B cell (primary cell): ENCODE measurements around the gene MRPL20. TPM values are rescaled to one million over a fixed set of nuclear protein-coding genes. Genes with fewer than 3 reads are reported as not detected.
A peak's percentile ranks its signal among the peaks of the same experiment; 100 is the strongest.

Source experiments
- ATAC-seq: fragments of 200-7000 bp; cut with Tn5 transposase; one replicate; pipeline ENCODE4 v1.10.0; 2021; ENCODE audit warnings: low read depth, mild to moderate bottlenecking, moderate number of reproducible peaks, moderate library complexity
- CTCF ChIA-PET: fragments of 350-600 bp; sonication (Branson Sonifier 250); formaldehyde crosslinking; loops from one replicate; lab custom pipeline; 2021; ENCODE audit warnings: antibody characterized with exemption, inconsistent platforms; lab: Charles Lee
- POLR2A ChIA-PET: fragments of 350-600 bp; sonication (Branson Sonifier 250); formaldehyde crosslinking; loops from one replicate; lab custom pipeline; 2021; ENCODE audit warnings: antibody characterized with exemption; lab: Charles Lee
- DNase-seq: peaks from one replicate; pipeline ENCODE4 v3.0.0; 2013
- H2AFZ ChIP-seq: 2 replicates; pipeline ENCODE4 v1.6.1; 2012; ENCODE audit warnings: mild to moderate bottlenecking, low read depth, low read length; ENCODE audit not compliant: insufficient read depth, poor library complexity, severe bottlenecking
- H3K27ac ChIP-seq, 2 donors: 1 replicate in 1 of 2; 2 replicates in 1 of 2; pipeline ENCODE4 v1.5.1; 2012 to 2013; ENCODE audit warnings: low read length in 2 of 2, mild to moderate bottlenecking in 2 of 2, moderate library complexity in 1 of 2
- H3K27me3 ChIP-seq, 4 experiments: fragments of 200-600 bp in 1 of 4; sonication (generic) in 1 of 4; replicated peaks in 1 of 4; 1 replicate in 2 of 4; 2 replicates in 2 of 4; pipeline versions ENCODE4 v1.6.1 to v1.7.0; 2013 to 2016; ENCODE audit warnings: low read length in 3 of 4, mild to moderate bottlenecking in 2 of 4, mixed read lengths in 1 of 4, moderate library complexity in 1 of 4; ENCODE audit not compliant: insufficient read depth in 4 of 4, control insufficient read depth in 3 of 4; ENCODE audit errors: control extremely low read depth in 1 of 4
- H3K36me3 ChIP-seq, 2 experiments: replicated peaks in 1 of 2; 1 replicate in 1 of 2; 2 replicates in 1 of 2; pipeline versions ENCODE4 v1.6.1 to v1.7.1; 2013; ENCODE audit warnings: low read length in 1 of 2; ENCODE audit not compliant: insufficient read depth in 2 of 2, control insufficient read depth in 1 of 2; ENCODE audit errors: control extremely low read depth in 1 of 2, extremely low read depth in 1 of 2
- H3K4me1 ChIP-seq, 2 donors: fragments of 200-600 bp in 1 of 2; sonication (generic) in 1 of 2; 1 replicate in 1 of 2; 2 replicates in 1 of 2; pipeline versions ENCODE4 v1.5.1 to v1.6.1; 2013 to 2017; ENCODE audit warnings: low read length in 2 of 2; ENCODE audit not compliant: control insufficient read depth in 2 of 2, insufficient read depth in 2 of 2
- H3K4me2 ChIP-seq: replicated peaks from 2 replicates; pipeline ENCODE3; 2012; ENCODE audit warnings: mild to moderate bottlenecking, low read depth, low read length; ENCODE audit not compliant: poor library complexity, severe bottlenecking
- H3K4me3 ChIP-seq, 5 experiments: fragments of 200-600 bp in 1 of 5; sonication (generic) in 1 of 5; 1 replicate in 3 of 5; 2 replicates in 2 of 5; pipeline versions ENCODE4 v1.5.1 to v1.7.0; 2011 to 2016; ENCODE audit warnings: low read length in 4 of 5, mild to moderate bottlenecking in 4 of 5, low read depth in 2 of 5, control low read depth in 1 of 5, moderate library complexity in 1 of 5; ENCODE audit not compliant: insufficient read depth in 1 of 5; ENCODE audit errors: control extremely low read depth in 1 of 5, extremely low read depth in 1 of 5
- H3K79me2 ChIP-seq: fragments of 200-600 bp; sonication (generic); one replicate; pipeline ENCODE4 v1.6.0; 2016; ENCODE audit warnings: low read length; ENCODE audit not compliant: control insufficient read depth, insufficient read depth
- H3K9ac ChIP-seq: fragments of 200-600 bp; sonication (generic); 2 replicates; pipeline ENCODE4 v1.6.1; 2017; ENCODE audit warnings: mild to moderate bottlenecking, low read length, moderate library complexity
- H3K9me3 ChIP-seq, 3 donors: one replicate each; pipeline versions ENCODE4 v1.6.1 to v1.7.1; 2013; ENCODE audit warnings: low read length in 2 of 3; ENCODE audit not compliant: control insufficient read depth in 2 of 3, insufficient read depth in 1 of 3; ENCODE audit errors: control extremely low read depth in 1 of 3
- H4K20me1 ChIP-seq: 2 replicates; pipeline ENCODE4 v1.6.0; 2012; ENCODE audit warnings: mild to moderate bottlenecking, low read length; ENCODE audit not compliant: insufficient read depth, control insufficient read depth, poor library complexity, severe bottlenecking
- H3K27ac Mint-ChIP-seq: one replicate; pipeline ENCODE4 v1.8.0; 2021; ENCODE audit warnings: mixed read lengths
- H3K27me3 Mint-ChIP-seq: one replicate; pipeline ENCODE4 v1.8.0; 2021; ENCODE audit warnings: mixed read lengths
- H3K4me1 Mint-ChIP-seq: one replicate; pipeline ENCODE4 v1.8.0; 2021; ENCODE audit warnings: mixed read lengths
- H3K4me3 Mint-ChIP-seq: one replicate; pipeline ENCODE4 v1.8.0; 2021; ENCODE audit warnings: mixed read lengths
- H3K9me3 Mint-ChIP-seq: one replicate; pipeline ENCODE4 v1.8.0; 2022; ENCODE audit warnings: mixed read lengths; ENCODE audit not compliant: insufficient read depth
- EZH2 ChIP-seq: IDR thresholded peaks from 2 replicates; pipeline ENCODE4 v1.6.1; 2012; ENCODE audit warnings: borderline replicate concordance, low read depth, mild to moderate bottlenecking, moderate library complexity, low read length; ENCODE audit not compliant: insufficient read depth, poor library complexity, severe bottlenecking
- WGBS: methylation state at CpG from one replicate; pipeline ENCODE4 v1.1.5; 2013; ENCODE audit warnings: missing lambda C conversion rate; ENCODE audit not compliant: insufficient coverage; 5-methylcytosine and 5-hydroxymethylcytosine counted together
- intact Hi-C: fragments of 100-400 bp; cut with micrococcal nuclease; formaldehyde crosslinking; loops from one replicate; pipeline ENCODE4 v1.10.0; 2022
- polyA plus RNA-seq: library from polyadenylated mRNA; depleted of rRNA; stranded (reverse); fragments of >200 nt; gene quantifications from 2 replicates; pipeline ENCODE4 v1.2.3, GENCODE V29; 2012
- total RNA-seq, 2 donors: library from RNA; stranded (reverse); fragments of 120-200 nt in 1 of 2; gene quantifications; 1 replicate in 1 of 2; 2 replicates in 1 of 2; pipeline versions ENCODE4 v1.2.3 to v1.2.4, GENCODE V29; 2013 to 2022
- TF ChIP-seq, protein P1 (sequence below): fragments of 200-600 bp; IDR thresholded peaks from one replicate; pipeline ENCODE4 v1.8.0; 2022; ENCODE audit warnings: antibody characterized with exemption, mild to moderate bottlenecking

The MRPL20 gene
- total and polyA plus RNA-seq, 2 donors (not counting 1 experiment from before 2014, with no cell fraction given) = 55.9 to 119 TPM

DNA sequence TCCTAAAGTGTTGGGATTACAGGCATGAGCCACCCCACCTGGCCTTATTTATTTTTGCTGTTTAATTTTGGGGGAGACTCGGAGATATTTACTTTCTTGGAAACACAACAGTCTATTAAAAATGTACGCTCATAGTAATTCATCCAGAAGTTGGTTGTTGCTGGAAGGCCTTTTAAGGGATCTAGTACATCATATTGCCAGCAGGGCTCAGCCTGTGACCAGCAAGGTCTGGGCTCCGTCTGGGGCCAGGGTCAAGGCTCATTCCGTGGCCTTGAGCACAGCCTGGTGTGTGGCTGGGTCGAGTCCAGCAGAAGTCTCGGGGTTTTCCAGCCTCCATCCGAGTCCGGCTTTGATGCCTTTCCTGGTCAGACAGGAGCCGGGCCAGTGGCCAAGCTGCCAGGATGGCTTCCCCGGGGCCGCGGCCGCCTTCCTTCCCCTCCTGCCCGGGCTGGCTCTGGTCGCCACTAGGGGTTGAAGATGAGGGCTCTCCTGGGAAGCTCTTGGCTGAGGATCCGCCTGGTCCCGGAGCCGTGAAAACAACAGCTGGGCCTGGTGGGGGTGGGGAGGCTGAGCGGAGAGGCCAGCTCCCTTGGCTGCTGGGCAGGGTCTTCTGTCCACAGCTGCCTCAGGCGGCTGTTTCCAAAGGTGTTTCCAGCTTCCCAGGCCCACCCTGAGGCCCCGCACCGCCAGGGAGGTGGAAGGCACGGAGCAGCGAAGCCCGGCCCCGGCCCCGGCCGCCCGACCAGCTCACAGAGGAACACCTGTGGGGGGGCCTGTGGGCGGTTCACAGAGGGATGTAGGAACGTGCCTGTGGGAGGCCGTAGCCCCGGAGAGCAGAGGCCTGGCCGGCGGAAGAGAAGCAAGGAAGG lies 23.3 kb upstream of the MRPL20 start:
- intact Hi-C loops = no loop called here
- H3K27ac Mint-ChIP-seq = no peak overlapping the region
- no peak overlapping the region for H3K9ac ChIP-seq
- H2AFZ ChIP-seq = no peak overlapping the region
- peaks cover 0 to 56% (median 18%) of the 10 kb centered on the region in 4 experiments for H3K27me3 ChIP-seq
- H4K20me1 ChIP-seq = no peaks in the 10 kb centered on the region
- H3K4me2 ChIP-seq = no peak overlapping the region
- WGBS = 74% methylated on average over 20 of the region's 35 CpGs
- no peak for ATAC-seq
- POLR2A ChIA-PET = no interaction called here
- TF ChIP-seq, protein P1, sequence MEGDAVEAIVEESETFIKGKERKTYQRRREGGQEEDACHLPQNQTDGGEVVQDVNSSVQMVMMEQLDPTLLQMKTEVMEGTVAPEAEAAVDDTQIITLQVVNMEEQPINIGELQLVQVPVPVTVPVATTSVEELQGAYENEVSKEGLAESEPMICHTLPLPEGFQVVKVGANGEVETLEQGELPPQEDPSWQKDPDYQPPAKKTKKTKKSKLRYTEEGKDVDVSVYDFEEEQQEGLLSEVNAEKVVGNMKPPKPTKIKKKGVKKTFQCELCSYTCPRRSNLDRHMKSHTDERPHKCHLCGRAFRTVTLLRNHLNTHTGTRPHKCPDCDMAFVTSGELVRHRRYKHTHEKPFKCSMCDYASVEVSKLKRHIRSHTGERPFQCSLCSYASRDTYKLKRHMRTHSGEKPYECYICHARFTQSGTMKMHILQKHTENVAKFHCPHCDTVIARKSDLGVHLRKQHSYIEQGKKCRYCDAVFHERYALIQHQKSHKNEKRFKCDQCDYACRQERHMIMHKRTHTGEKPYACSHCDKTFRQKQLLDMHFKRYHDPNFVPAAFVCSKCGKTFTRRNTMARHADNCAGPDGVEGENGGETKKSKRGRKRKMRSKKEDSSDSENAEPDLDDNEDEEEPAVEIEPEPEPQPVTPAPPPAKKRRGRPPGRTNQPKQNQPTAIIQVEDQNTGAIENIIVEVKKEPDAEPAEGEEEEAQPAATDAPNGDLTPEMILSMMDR = no peak
- no peak for TF ChIP-seq EZH2
- no peak overlapping the region for H3K27ac ChIP-seq
- DNase-seq = peak; percentile 16
- H3K9me3 ChIP-seq = peaks cover 0 to 26% (median 0%) of the 10 kb centered on the region in 3 donors
- H3K79me2 ChIP-seq = no peaks in the 10 kb centered on the region
- peaks cover 22 to 27% of the 10 kb centered on the region in 2 donors for H3K4me1 ChIP-seq
- no peak overlapping the region for H3K4me3 ChIP-seq
- no peaks in the 10 kb centered on the region for H3K9me3 Mint-ChIP-seq
- H3K36me3 ChIP-seq = no peaks in the 10 kb centered on the region
- no peak overlapping the region for H3K4me3 Mint-ChIP-seq
- CTCF ChIA-PET = interaction anchor here (1.3 to 2.3 kb wide), 2 partner anchors 10 to 11 kb away, joined by 3 to 9 read pairs; no protein-coding TSS in a partner anchor
- peaks cover 9% of the 10 kb centered on the region for H3K4me1 Mint-ChIP-seq
- peaks cover 29% of the 10 kb centered on the region for H3K27me3 Mint-ChIP-seq

DNA sequence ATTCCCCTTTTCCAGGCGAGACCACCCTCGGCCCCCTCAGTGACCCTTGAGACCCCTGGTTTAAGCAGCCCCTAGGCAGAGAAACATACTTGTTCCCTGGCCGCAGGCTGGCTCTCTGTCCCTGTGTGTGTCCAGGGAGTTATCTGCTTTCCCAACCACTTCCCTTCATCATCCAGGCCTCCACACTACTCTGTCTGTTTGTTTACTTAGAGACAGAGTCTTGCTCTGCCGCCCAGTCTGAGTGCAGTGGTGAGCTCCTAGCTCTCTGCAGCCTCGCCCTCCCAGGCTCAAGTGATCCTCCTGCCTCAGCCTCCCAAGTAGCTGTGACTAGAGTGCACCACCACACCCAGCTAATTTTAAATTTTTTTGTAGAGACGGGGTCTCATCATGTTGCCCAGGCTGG lies 22.6 kb upstream of the MRPL20 start:
- peaks cover 0 to 49% (median 13%) of the 10 kb centered on the region in 4 experiments for H3K27me3 ChIP-seq
- peaks cover 15 to 20% of the 10 kb centered on the region in 2 donors for H3K4me1 ChIP-seq
- no peak overlapping the region for H3K4me3 ChIP-seq
- Mint-ChIP-seq H3K27me3 (peaks cover 29% of the 10 kb centered on the region), H3K4me1 (peaks cover 3% of the 10 kb centered on the region), H3K9me3 (no peaks in the 10 kb centered on the region), H3K4me3 (no peak overlapping the region), H3K27ac (no peak overlapping the region)
- no peaks in the 10 kb centered on the region for H3K36me3 ChIP-seq
- ChIA-PET POLR2A (no interaction called here), CTCF (interaction anchor here (2.3 kb wide), 1 partner anchor 11 kb away, joined by 9 read pairs; no protein-coding TSS in a partner anchor)
- H3K9me3 ChIP-seq = peaks cover 0 to 19% (median 0%) of the 10 kb centered on the region in 3 donors
- no peak overlapping the region for H3K4me2 ChIP-seq
- no peak for TF ChIP-seq EZH2
- TF ChIP-seq, protein P1 = no peak
- no peak overlapping the region for H3K9ac ChIP-seq
- H3K27ac ChIP-seq = no peak overlapping the region
- ATAC-seq = no peak
- H3K79me2 ChIP-seq = no peaks in the 10 kb centered on the region
- DNase-seq = peak; percentile 16
- H4K20me1 ChIP-seq = no peaks in the 10 kb centered on the region
- 95% methylated on average over 6 of the region's 6 CpGs for WGBS
- no peak overlapping the region for H2AFZ ChIP-seq
- intact Hi-C loops = no loop called here
